Glomerular visceral epithelial cell (primary cell): Measurements from ENCODE around the gene HMCES.

ENCODE experiments used
- DNase-seq: peaks from one replicate; pipeline ENCODE4 v3.0.0-alpha.2; 2016; ENCODE audit errors: extremely low spot score

Gene HMCES

GRCh38 chr3:129278439-129278965, at the start of gene HMCES:
Gene HMCES (plus strand): TSS chr3:129278870. CDS start chr3:129279733, 863 bp downstream.
- DNase-seq, result peak; percentile 90

- DNase-seq, result peak; percentile 49
These were observed 49.6 kb upstream of the HMCES start for GRCh38 chr3:129228891-129229585.

- peak; percentile 68 for DNase-seq
These were observed 48.2 kb upstream of the HMCES start for GRCh38 chr3:129230311-129231019.

- no peak for DNase-seq
These were observed 47.1 kb upstream of the HMCES start for GRCh38 chr3:129231331-129232119.

- DNase-seq, result no peak
These were observed 45.1 kb upstream of the HMCES start for GRCh38 chr3:129233538-129233937.

- DNase-seq, result no peak
These were observed 44.2 kb upstream of the HMCES start for GRCh38 chr3:129234441-129234840.

GRCh38 chr3:129235344-129235917, 43.2 kb upstream of the HMCES start:
- DNase-seq, result no peak

GRCh38 chr3:129238945-129239705, 39.5 kb upstream of the HMCES start:
- no peak for DNase-seq

- no peak for DNase-seq
These were observed 38.7 kb upstream of the HMCES start for GRCh38 chr3:129239991-129240390.

GRCh38 chr3:129240436-129240835, 38.2 kb upstream of the HMCES start:
- DNase-seq, result no peak

- no peak for DNase-seq
These were observed 33.5 kb upstream of the HMCES start for GRCh38 chr3:129245141-129245540.

- DNase-seq, result peak; percentile 91
These were observed 32.9 kb upstream of the HMCES start for GRCh38 chr3:129245641-129246306.

GRCh38 chr3:129246636-129247035, 32.0 kb upstream of the HMCES start:
- DNase-seq, result no peak

- no peak for DNase-seq
These were observed 30.2 kb upstream of the HMCES start for GRCh38 chr3:129248286-129248979.

- peak; percentile 90 for DNase-seq
These were observed 29.2 kb upstream of the HMCES start, which contains the start of gene COPG1 for GRCh38 chr3:129249284-129250065. Gene COPG1 (plus strand): TSS chr3:129249606. CDS start chr3:129249710, 104 bp downstream.

- no peak for DNase-seq
These were observed 25.9 kb upstream of the HMCES start for GRCh38 chr3:129252748-129253147.

- DNase-seq, result no peak
These were observed 24.0 kb upstream of the HMCES start for GRCh38 chr3:129254536-129255230.

GRCh38 chr3:129256270-129256669, 22.4 kb upstream of the HMCES start:
- DNase-seq, result no peak
